HG03064 (cell line): ENCODE results near the gene MESP1.

Experiments used
- ATAC-seq: cut with Tn5 transposase; IDR thresholded peaks from one replicate; pipeline ENCODE4 v1.9.1; 2021; ENCODE audit warnings: low read depth; ENCODE audit not compliant: unreplicated experiment

The MESP1 gene

DNA sequence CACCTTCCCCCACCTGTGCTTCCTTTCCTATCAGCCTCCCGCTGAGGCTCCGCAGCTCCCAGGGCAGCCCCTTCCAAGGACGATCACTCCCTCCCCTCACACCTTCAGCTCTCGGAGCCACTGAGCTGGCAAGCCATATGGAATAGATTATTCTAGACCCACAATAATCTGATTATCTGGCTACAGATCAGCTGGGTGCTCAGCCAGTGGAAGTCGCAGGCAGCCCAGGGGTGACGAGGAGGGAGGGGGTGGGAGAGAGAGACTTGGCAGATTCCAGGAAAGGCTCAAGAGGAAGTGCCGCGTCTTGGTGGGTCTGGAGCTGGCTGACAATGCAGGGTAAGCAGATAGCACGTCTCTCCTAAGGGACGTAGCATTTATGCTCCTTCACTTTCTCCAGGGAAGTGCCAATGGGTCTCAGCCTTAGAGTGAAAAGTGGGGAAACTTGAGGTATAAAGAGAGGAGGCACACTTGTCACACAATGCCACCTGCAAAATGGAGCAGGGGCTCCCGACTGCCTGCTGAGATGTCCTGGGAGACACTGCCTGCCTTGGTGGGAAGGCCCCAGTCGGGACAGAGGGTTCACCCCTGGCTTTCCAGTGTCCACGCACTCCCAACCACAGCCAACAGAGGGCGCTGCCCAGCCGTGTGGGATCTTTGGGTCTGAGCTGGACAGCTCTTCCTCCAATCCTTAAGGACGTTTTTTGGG is 9.4 kb upstream of the MESP1 start:
- ATAC-seq = no peak

DNA sequence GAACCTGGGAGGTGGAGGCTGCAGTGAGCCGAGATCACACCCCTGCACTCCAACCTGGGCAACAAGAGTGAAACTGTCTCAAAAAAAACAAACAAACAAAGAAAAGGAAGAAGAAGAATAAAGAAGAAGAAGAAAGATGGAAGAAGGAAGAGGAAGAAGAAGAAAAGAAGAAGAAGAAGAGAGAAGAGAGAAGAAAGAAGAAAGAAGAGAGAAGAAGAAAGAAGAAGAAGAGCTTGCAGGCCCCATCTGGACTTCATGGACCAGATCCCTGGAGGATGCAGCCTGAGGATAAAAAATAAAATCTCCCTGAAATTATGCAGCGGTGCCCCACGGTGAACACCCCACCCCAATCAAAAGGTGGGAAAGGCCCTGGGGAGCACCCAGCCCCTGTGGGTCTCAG is 8.8 kb upstream of the MESP1 start:
- ATAC-seq = no peak

DNA sequence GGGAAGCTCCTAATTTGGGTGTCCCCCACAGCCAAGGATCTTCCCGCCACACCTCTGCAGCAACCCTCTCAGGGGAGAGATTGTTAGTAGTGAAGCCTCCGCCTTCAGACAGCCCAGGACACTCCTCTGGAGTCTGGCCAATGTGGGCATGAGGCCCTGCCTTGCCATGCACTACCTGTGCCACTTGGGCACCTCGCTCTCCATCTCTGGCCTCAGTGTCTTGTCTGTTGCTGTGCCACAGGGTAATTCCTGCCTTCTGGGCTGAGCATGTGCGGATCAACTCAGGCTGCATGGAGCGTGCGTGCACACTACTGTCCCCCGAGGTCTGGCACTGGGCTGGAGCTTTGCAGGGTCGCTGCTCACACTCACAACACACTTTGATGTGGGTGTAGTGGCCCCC is 7.9 kb upstream of the MESP1 start:
- no peak for ATAC-seq

DNA sequence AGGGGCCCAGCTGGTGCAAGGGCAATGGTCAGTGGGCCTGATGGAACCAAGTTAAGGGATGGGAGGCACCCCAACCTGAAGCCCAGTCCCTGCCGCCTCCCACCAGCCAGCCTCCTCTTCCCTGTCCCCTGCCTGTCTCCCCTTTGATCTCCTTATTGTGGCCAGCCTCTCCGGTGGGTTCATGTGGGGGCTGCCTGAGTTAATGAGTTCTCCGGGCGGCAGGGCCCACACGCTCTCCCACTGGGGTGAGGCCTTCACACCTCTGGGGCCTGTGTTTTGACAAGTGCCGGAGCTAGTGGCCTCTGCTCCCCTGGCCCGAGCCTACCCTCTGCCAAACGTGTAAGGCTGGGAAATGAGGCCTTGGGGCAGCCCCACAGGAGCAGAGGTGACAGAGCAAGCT is 7.2 kb upstream of the MESP1 start:
- ATAC-seq = no peak

DNA sequence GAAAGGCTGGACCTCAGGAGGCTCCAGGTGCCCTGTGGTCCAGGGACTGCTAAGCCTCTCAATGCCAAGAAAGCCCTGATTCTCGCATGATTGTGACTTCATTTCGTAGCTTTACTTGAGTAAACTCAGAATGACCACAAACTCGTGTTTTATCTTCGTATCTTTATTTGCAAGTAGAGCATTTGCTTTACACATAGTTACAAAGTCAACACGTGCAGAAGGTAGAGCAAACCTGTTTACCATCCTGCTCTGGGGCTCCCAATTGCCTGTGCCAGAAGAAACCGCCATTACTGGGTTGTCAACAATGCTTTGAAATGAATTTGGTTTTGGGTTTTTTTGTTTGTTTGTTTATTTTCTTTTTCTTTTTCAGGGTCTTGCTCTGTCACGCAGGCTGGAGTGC is 5.8 kb upstream of the MESP1 start:
- no peak for ATAC-seq

DNA sequence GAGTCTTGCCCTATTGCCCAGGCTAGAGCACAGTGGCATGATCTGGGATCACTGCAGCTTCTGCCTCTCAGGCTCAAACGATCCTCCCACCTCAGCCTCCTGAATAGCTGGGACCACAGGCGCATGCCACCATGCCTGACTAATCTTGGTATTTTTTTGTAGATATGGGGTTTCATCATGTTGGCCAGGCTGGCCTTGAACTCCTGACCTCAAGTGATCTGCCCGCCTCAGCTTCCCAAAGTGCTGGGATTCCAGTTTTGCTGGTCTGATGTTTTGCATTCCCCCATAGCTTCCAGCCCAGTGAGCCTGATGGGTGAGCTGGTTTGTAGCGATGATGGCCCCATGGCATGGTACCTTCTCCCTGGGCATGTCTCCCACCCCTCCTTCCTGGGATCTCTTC is 4.7 kb upstream of the MESP1 start:
- no peak for ATAC-seq

DNA sequence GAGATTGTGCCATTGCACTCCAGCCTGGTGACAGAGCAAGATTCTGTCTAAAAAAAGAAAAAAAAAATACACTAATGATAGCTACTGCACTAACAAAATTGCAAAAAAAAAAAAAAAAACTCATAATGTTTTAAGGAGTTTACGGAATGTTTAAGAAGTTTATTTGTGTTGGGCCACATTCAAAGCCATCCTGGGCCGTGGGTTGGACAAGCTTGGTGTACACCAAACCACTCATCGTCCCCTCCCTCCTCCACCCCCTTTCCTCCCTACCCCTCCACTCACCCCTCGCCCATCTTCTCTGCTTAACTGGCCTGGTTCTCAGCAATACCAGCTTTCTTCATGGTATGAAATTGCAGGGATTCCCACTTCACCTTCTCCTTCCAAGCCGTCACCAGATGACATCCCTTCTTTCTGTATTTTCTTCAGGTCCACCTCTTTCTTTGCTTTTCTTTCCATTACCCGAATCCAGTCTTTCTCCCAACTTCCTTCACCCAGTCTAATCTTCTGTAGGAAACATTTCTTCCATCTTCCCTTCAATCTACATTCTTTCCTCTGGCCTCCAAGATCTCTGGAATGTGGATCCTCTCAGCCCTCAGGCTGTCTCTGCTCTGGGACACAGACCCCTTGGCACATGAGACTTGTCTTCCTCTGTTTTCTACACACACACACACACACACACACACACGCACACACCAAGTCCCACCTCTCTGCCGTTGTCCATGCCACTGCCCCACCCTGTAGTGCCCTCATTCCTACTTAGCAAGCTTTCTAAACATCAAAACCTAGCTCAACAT is 3.5 kb upstream of the MESP1 start:
- ATAC-seq = no peak

DNA sequence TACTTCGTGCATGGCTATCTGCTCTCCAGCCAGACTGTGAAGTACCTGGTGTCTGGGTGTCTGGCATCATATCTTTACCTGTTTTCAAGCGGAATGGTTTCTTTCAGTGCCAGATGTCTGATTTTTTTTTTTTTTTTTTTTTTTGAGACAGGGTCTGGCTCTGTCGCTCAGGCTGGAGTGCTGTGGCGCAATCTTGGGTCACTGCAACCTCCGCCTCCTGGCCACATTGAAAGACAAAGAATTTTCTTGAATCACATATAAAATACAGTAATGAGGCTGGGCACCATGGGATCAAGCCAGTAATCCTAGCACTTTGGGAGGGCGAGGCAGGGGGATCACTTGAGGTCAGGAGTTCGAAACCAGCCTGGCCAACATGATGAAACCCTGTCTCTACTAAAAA is 2.8 kb upstream of the MESP1 start:
- no peak for ATAC-seq

DNA sequence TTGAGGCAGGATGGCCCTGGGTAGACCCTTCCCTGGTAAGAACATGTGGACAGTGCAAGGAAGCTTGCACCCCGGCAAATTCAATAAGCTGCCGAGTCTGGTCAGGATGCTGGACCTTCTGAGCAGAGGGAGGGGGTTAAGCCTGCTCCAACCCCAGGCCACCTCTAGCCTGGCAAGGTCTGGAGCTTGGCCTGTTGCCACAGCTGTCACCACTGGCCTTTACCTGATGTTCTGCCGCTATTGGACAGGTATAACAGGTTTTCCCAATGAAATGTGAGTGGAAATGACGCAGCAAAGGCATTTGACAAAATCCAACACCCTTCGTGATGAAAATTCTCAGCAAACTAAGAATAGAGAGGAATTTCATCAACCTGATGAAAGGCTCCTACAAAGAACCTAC is 699 bp upstream of the MESP1 start:
- no peak for ATAC-seq

DNA sequence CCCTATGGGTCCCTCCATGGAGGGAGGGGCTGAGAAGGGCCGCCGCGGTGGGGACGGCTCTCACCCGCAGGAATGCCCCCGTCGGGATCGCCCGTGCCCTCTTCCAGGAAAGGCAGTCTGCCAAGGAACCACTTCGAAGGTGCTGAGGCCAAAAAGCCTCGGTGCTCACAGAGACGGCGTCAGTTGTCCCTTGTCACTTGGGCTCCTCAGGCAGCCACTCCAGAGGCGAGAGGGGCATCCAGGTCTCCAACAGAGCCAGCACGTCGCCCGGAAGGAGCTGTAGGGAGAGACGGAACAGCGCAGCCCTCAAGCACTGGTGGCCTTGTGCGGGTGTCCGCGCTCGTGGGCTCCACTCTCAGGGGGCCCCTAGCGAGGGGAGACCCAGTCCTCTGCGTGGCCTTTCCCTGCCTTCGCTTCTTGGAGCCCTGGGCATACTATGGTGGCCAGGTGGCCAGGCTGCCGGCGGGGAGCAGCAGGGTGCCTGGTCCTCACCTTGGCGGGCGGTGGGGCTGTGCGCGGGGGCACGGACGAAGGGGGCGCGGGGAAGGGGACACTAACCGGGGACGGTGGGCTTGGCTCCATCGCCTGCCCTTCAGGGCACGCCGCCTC is 994 bp downstream of the MESP1 start:
- ATAC-seq = peak; percentile 10

DNA sequence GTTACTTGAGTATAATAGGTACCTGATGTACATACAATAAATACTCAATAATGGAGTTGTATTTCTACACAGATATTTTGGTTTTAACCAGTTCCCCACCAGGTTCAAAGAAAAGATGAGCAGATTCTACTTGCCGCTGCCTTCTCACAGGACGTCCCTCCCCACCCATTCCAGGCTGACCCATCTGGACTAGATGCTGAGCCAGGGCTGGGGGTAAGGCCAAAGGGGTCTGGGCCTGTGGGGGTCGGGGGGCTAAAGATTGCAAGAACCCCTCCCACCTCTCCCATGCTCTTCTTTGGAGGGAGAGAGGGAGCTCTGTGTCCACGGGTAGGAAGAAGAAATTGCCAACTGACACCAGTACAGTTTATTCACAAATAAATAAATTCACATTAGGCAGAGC is 1.5 kb downstream of the MESP1 start:
- no peak for ATAC-seq

DNA sequence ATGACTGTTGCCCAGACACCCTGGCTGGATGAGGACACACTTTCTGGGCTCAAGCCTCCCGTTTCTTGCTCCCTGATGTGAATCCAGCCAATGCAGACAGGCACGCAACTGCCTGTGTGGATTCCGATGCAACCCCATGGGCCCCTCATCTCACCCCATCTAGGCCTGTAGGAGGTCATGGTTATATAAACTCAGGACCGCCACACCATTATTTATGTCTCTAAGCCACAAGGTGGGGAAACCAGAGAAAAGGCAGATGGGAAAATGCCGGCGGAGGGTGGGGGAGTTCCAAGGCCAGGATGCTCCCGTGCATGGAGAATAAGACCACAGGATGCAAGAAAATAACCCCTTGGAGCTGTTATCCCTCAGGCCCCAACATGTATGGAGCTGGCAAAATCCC is 2.0 kb downstream of the MESP1 start:
- no peak for ATAC-seq

DNA sequence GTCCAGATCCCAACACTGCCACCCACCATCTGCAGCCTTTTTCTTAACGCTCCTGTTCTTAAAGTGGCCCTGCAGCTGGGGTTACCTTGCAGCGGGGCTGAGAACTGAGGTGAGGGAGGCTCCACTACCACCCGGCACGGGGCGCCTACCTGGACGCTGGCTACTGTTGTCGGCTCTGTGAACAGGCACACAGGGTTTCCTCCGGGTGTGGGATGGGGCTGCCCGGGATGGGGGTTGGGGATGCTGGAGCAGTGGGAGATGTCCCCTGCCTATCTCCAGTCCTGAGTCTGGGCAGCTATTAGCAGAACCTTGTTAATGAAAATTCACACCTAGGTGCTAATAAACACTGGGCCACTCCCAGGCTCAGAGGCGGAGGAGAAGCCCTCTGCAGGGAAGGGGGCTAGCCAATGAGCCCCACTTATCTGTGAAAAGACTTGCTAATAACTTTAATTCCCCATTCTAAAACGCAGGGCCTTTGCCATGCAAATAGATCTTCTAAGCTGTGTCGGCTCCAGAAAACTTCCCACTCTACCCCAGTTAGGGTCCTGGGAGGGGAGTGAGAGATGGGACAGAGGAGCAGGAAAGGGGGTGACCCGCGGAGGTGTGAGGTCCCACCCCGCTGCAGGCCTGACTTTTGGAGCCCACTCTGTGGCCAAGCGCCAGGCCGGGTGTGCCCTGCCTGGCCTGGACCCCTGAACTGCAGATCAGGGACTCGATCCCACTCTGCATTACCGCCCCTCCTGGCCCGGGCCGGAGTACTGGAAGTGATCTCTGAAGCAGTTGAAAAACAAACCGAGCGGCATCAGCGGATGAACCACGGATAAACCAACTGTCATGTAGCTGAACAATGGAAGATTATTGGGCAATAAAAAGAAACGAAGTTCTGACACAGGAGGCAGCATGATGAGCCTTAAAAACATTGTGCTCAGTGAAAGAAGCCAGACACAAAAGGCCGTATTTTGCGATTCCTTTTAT is 3.1 kb downstream of the MESP1 start:
- ATAC-seq = no peak

DNA sequence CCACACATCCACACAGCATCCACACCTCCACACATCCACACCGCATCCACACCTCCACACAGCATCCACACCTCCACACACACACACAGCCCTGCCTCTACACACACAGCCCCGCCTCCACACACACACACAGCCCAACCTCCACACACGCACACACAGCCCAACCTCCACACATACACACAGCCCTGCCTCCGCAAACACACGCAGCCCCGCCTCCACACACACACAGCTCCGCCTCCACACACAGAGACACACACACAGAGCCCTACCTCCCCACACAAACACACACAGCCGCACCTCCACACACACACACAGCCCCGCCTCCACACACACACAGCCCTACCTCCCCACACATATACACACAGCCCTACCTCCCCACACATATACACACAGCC is 4.7 kb downstream of the MESP1 start:
- no peak for ATAC-seq

DNA sequence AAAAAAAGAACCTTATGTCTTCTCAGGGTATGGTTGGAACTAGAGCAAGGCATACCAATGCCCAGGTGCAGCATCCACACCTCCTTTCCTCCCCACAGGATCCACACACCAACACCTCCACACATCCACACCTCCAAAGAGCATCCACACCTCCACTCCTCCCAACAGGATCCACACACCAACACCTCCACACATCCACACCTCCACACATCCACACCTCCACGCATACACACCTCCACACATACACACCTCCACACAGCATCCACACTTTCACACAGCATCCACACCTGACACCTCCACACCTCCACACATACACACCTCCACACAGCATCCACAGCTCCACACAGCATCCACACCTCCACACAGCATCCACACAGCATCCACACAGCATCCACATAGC is 5.3 kb downstream of the MESP1 start:
- ATAC-seq = no peak

DNA sequence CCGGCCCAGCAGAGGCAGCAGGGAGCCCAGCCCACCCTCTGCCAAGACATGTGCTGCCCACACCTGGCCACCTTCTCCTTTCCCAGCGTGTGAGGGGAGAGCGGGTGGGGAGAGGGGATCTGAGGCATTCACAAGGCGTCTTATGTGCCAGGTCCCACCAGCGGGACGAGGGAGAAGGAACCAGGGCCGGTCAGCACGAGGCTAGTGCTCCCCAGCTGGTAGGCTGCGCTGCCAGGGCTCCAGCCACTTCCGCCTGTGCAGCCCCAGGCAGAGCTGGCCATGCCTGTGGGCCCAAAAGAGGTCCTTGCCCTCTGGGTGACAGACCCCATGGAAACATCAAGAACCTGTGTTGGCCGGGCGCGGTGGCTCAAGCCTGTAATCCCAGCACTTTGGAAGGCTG is 5.9 kb downstream of the MESP1 start:
- no peak for ATAC-seq

DNA sequence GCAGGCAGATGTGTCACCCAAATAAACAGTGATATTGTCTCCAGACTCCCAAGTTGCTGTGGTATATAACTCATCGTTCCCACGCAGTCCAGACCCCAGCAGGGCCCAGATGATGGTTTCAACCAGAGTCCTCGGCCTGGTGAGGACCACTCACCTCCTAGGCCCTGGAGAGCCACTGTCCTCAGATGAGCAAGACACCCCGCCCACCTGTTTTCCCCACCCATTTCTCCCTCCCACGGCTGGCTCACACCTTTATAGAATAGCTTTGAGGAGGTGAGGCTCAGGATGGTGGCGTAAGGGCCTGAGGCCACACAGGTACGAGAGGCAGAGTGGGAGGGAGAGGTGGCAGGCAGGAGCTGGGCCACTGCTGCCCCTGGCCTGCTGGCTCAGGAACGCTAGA is 7.5 kb downstream of the MESP1 start:
- ATAC-seq = no peak

DNA sequence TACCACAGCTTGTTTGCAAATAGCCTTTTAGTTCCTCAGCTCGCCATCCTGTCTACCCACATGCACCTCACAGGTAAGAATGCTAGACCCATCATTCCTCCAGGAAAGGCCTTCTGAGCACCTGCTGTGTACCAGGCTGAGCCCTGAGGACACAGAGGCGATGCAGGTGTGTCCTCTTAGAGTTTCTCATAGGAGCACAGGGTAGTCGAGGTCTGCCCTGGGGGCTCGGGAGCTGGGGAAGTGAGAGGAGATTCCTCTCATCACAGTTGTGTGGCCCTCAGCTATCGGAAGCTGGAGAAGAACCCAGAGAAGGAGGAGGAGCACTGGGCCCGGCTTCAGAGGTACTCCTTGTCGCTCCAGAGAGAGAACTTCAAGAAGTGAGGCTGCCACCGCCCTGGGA is 8.0 kb downstream of the MESP1 start:
- ATAC-seq = no peak

DNA sequence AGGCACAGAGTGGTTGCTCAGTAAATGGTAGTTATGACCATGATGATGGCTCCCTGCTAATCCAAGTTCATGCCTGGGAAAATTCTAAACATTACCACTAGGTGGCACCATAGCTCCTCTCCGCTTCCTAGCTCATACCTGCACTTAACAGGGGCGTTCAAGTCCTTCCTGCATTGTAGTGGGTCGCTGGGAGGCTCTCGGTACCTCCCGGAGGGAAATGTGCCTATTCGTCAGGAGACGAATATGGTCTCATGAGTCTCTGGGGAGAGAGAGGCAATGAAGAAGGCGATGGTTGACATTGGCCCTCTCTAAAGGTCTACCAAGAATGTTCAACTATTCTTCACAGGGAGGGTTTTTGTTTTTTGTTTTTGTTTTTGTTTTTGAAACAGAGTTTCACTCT is 10.9 kb downstream of the MESP1 start:
- ATAC-seq = no peak

DNA sequence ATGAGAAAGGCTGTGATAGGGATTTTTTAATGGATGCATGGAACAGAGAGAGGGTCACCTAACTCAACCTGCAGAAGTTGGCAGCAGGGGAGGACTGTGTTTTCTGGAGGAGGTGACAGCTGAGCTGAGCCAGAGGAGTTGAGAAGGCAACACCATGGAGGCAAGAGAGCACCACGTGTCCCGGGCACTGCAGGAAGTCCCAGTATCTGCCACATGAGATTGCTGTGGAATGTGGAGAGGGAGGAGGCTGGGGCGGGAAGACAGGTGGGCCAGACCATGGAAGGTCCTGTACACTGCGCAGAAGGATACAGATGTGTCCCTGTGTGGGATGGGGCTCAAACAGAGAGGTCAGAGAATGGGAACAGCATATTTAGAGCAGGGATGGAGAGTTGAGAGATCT is 15.3 kb downstream of the MESP1 start:
- ATAC-seq = no peak
